ENCODE data around the gene VCPKMT.

The VCPKMT gene

DNA sequence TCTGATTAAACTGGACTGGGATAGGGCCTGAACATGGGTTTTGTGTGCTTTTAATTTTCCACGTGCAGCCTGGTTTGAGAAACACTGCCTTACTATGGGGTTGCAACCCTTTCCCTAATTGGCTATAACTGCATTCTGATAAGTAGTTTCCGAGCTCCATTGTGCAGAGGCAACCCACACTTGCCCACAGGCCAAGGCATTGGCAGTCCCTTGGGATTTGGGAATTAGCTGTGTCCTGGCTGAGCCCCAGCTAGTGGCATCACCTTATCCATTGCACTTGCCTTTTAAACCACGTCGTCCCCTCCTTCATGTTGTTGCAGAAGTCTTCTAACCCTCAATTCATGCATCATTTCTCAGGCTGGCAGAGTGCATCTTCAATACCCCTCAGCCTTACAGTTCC, 10.2 kb downstream of the VCPKMT start:
- no peak for DNase-seq (ENCODE audit: low spot score)
- TF ChIP-seq, protein P1, sequence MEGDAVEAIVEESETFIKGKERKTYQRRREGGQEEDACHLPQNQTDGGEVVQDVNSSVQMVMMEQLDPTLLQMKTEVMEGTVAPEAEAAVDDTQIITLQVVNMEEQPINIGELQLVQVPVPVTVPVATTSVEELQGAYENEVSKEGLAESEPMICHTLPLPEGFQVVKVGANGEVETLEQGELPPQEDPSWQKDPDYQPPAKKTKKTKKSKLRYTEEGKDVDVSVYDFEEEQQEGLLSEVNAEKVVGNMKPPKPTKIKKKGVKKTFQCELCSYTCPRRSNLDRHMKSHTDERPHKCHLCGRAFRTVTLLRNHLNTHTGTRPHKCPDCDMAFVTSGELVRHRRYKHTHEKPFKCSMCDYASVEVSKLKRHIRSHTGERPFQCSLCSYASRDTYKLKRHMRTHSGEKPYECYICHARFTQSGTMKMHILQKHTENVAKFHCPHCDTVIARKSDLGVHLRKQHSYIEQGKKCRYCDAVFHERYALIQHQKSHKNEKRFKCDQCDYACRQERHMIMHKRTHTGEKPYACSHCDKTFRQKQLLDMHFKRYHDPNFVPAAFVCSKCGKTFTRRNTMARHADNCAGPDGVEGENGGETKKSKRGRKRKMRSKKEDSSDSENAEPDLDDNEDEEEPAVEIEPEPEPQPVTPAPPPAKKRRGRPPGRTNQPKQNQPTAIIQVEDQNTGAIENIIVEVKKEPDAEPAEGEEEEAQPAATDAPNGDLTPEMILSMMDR (IDR thresholded peaks at IDR 0.05; ENCODE audit: extremely low read depth, missing control alignments), result no peak

DNA sequence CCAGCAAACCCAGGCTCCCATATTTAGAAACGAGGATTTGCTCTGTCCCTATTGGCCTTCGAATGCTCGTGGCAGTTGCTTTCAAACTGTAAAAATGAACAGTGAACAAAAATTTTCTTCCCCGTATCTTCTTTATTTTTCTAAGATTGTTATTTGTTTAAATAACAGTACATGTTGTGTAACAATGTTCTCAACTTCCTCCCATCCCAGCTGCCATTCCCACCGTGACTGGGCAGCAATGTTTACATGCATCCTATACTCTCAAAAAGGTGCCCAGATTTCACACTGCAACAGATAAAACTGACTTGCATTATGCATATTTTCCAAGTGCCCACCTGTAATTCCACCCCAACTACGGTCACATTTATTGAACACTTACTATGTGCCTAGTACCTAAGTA, 12.8 kb downstream of the VCPKMT start:
- TF ChIP-seq, protein P1 (IDR thresholded peaks at IDR 0.05; ENCODE audit: extremely low read depth, missing control alignments), result no peak
- no peak for DNase-seq (ENCODE audit: low spot score)

DNA sequence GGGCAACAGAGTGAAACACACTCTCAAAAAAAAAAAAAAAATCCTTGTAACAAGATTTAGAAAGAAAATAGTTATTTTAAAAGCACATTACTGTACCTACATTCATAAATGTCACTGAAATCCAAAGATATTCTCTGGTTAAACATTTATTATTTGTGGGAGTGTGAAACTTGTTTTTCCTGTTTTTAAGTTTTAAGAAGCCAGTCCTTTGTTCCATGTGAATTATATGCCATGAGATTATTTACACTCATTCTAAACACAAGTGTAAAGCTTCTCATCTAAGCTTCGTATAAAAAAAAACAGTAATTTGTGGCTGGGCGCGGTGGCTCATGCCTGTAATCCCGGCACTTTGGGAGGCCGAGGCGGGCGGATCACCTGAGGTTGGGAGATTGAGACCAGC, 15.0 kb downstream of the VCPKMT start:
- no peak for DNase-seq (ENCODE audit: low spot score)
- TF ChIP-seq, protein P1 (IDR thresholded peaks at IDR 0.05; ENCODE audit: extremely low read depth, missing control alignments), result no peak

DNA sequence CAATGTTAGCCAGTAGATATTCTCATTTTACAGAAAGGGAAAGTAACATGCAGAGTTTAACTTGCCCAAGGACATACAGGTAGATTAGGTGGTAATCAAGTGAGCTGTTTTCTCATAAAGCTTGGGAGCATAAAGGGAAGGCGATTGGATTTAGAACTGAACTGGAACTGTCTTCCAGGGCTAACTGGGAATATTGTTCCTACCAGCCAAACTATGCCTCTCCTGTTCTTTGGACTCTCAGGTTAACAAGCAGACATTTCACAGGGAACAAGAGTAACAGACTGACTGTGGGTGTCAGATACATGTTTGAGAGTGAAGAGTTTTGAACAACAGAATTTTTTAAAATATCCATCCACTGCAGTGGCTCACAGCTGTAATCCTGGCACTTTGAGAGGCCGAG, 15.6 kb downstream of the VCPKMT start:
- TF ChIP-seq, protein P1 (IDR thresholded peaks at IDR 0.05; ENCODE audit: extremely low read depth, missing control alignments), result no peak
- no peak for DNase-seq (ENCODE audit: low spot score)

DNA sequence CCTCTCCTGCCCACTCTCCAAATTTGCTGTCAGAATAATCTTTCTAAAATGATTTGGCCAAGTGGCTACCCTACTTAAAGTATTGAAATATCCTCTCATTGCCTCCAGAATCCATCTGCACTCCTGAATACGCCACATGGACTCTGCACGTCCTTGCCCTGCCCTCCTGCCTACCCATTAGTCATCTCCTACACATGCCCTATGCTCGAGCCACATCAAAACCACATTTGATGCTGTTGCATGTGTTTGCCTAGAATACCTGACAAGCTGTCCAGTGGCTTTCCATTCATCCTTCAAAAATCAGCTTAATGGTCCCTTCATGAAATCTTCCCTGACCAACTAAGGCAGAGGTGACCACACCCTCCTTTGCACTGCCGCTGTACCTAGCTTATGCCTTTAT, 17.0 kb downstream of the VCPKMT start:
- DNase-seq (ENCODE audit: low spot score), result no peak

DNA sequence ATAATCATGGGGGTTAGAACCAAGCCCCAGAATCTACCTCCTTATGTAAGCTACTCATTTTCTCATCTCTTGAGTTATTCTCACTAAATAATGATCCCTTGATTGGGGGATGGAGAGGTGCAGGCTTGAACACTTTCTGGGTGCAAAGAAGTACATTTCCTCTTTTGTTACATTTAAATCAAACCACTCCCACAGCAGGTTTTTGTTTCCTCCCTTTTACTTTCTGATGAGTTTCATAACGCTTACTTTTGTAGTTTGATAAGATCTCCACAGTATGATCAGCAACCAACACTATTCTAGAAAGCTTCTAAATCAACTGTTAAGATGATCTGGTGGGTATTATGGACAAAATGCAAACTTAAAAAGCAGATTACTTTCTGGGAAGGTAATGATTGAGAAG, 20.5 kb downstream of the VCPKMT start:
- TF ChIP-seq, protein P1 (IDR thresholded peaks at IDR 0.05; ENCODE audit: extremely low read depth, missing control alignments), result no peak

More for the DNA sequence above, 17.0 kb downstream of the VCPKMT start:
- TF ChIP-seq, protein P1 (IDR thresholded peaks at IDR 0.05; ENCODE audit: extremely low read depth, missing control alignments), result no peak

DNA sequence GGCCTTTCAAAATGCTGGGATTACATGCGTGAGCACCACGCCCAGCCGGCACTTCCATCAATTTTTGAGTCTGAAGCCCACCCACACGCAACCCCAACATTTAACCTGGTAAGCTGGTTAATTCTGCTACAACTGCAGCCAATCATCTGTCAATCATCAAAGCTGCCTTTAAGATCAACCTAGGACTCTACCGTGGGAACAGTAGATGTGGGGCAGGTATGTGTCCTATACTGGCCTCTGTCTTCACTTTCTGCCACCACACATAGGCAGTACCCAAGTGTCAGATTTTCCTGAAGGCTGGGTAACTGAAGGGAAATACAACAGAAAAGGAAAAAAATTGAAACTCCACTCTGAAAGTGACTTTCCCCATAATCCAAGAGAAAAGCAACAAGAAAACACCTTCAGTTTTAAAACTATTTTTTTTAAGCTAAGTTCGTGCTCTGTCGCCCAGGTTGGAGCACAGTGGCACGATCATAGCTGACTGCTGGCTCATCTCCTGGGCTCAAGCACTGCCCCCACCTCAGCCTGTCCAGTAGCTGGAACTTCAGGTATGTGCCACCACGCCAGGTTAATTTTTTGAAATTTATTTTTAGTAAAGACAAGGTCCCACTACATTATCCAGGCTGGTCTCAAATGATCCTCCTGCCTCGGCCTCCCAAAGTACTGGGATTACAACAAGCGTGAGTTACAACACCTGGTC, 22.2 kb downstream of the VCPKMT start:
- no peak for DNase-seq (ENCODE audit: low spot score)

More for the DNA sequence above, 20.5 kb downstream of the VCPKMT start:
- no peak for DNase-seq (ENCODE audit: low spot score)

More for the DNA sequence above, 22.2 kb downstream of the VCPKMT start:
- TF ChIP-seq, protein P1 (IDR thresholded peaks at IDR 0.05; ENCODE audit: extremely low read depth, missing control alignments), result no peak
